Measurements from ENCODE around the gene KCMF1.

- TF ChIP-seq MAX (CRISPR knock-in tag; IDR thresholded peaks at IDR 0.05) (no peak), AFF4 (CRISPR knock-in tag; IDR thresholded peaks at IDR 0.05) (no peak), CGGBP1 (CRISPR knock-in tag; IDR thresholded peaks at IDR 0.05) (no peak), MTA2 (IDR thresholded peaks at IDR 0.05; ENCODE audit: low read depth) (no peak), SMARCB1 (IDR thresholded peaks at IDR 0.05; ENCODE audit: insufficient read length, low read depth) (no peak), MAFG (tag; conservative IDR thresholded peaks at IDR 0.05) (no peak), CHD4 (IDR thresholded peaks at IDR 0.05; ENCODE audit: insufficient read depth, insufficient replicate concordance, low read depth, low read length, poor library complexity, severe bottlenecking) (no peak), MAZ (CRISPR knock-in tag; conservative IDR thresholded peaks at IDR 0.05 in 1 of 2, IDR thresholded peaks at IDR 0.05 in 1 of 2) (no peak)
Observed at GRCh38 chr2:85078536-85078935, 107.6 kb downstream of the KCMF1 start.

Data from K562 (cell line).